Vagina (tissue), 2 donors: ENCODE measurements around the gene NPSR1. TPM values are rescaled to one million over a fixed set of nuclear protein-coding genes. Genes with fewer than 3 reads are reported as not detected.
A peak's percentile ranks its signal among the peaks of the same experiment; 100 is the strongest.

Experiments used
- DNase-seq, 2 donors: peaks; one replicate each; pipeline ENCODE4 v3.0.0-alpha.2; 2017; ENCODE audit errors: extremely low spot score in 2 of 2
- H3K27ac ChIP-seq: fragments of 200-600 bp; sonication (generic); one replicate; pipeline ENCODE4 v1.5.1; 2019
- H3K27me3 ChIP-seq: fragments of 200-600 bp; sonication (generic); one replicate; pipeline ENCODE4 v1.5.1; 2019
- H3K36me3 ChIP-seq, 2 donors: fragments of 200-600 bp; sonication (generic); one replicate each; pipeline ENCODE4 v1.5.1; 2017 to 2019
- H3K4me1 ChIP-seq: fragments of 200-600 bp; sonication (generic); one replicate; pipeline ENCODE4 v1.5.1; 2019
- H3K4me3 ChIP-seq, 2 donors: fragments of 200-600 bp; sonication (generic); 1 replicate in 1 of 2; 2 replicates in 1 of 2; pipeline ENCODE4 v1.5.1; 2016 to 2019
- H3K9me3 ChIP-seq: fragments of 200-600 bp; sonication (generic); one replicate; pipeline ENCODE4 v1.5.1; 2019
- POLR2A ChIP-seq, 2 donors: fragments of 450-650 bp; IDR thresholded peaks; one replicate each; pipeline ENCODE4 v1.6.1; 2017; ENCODE audit warnings: antibody characterized with exemption in 2 of 2, mild to moderate bottlenecking in 2 of 2, moderate library complexity in 2 of 2
- POLR2AphosphoS5 ChIP-seq, 2 donors: sonication (generic); formaldehyde crosslinking; IDR thresholded peaks; one replicate each; pipeline ENCODE4 v1.9.0; 2017; ENCODE audit warnings: antibody characterized with exemption in 2 of 2, mild to moderate bottlenecking in 2 of 2, low read depth in 1 of 2; ENCODE audit not compliant: insufficient read depth in 1 of 2
- intact Hi-C: fragments of 100-400 bp; cut with DNase I; formaldehyde crosslinking; loops from one replicate; pipeline ENCODE4 v1.15.1; 2023
- total RNA-seq: library from RNA; depleted of rRNA; stranded (reverse); fragments of >200 nt; gene quantifications from one replicate; pipeline ENCODE4 v1.2.3, GENCODE V29; 2016
- TF ChIP-seq, protein P1 (sequence below), 3 experiments: fragments of 450-650 bp in 2 of 3; fragments of 200-600 bp in 1 of 3; sonication (generic) in 1 of 3; IDR thresholded peaks; one replicate each; pipeline ENCODE4 v1.5.1; 2017 to 2019; ENCODE audit warnings: antibody characterized with exemption in 3 of 3, mild to moderate bottlenecking in 2 of 3, moderate library complexity in 2 of 3

NPSR1 gene
- total RNA-seq, 1 donor from 2014 or later = not detected

DNA sequence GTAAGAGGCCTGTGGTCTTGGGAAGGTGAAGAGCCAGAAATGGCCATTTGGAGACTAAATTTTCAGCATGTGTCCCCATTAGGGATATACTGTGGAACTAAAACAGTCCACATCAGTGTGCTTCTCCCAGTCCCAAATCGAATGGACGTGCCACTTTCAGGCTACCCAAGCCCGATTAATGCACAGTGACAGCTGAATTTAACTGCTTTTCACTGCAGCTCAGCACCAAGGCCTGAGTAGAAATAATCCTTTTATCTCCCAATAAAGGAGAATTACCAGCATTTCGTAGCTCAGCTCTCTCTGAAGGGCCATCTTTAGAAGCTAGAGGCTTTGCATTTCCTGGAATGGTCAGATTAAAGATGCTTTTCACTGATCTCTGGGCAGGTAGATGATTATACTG is 183.3 kb downstream of the NPSR1 start:
- no peak for TF ChIP-seq POLR2A (IDR thresholded peaks at IDR 0.05)
- TF ChIP-seq, protein P1, sequence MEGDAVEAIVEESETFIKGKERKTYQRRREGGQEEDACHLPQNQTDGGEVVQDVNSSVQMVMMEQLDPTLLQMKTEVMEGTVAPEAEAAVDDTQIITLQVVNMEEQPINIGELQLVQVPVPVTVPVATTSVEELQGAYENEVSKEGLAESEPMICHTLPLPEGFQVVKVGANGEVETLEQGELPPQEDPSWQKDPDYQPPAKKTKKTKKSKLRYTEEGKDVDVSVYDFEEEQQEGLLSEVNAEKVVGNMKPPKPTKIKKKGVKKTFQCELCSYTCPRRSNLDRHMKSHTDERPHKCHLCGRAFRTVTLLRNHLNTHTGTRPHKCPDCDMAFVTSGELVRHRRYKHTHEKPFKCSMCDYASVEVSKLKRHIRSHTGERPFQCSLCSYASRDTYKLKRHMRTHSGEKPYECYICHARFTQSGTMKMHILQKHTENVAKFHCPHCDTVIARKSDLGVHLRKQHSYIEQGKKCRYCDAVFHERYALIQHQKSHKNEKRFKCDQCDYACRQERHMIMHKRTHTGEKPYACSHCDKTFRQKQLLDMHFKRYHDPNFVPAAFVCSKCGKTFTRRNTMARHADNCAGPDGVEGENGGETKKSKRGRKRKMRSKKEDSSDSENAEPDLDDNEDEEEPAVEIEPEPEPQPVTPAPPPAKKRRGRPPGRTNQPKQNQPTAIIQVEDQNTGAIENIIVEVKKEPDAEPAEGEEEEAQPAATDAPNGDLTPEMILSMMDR (IDR thresholded peaks at IDR 0.05) = no peak
- intact Hi-C loops = no loop called here

GRCh38 chr7:34842782-34843181 is 184.8 kb downstream of the NPSR1 start:
- TF ChIP-seq, protein P1 (IDR thresholded peaks at IDR 0.05) = no peak
- no peaks in the 10 kb centered on the region for H3K9me3 ChIP-seq
- H3K36me3 ChIP-seq = no peaks in the 10 kb centered on the region
- intact Hi-C loops = no loop called here
- H3K4me3 ChIP-seq = no peak overlapping the region
- DNase-seq = peak in 1 of 2 donors; percentile 22
- H3K27ac ChIP-seq = no peak overlapping the region
- no peaks in the 10 kb centered on the region for H3K27me3 ChIP-seq
- no peaks in the 10 kb centered on the region for H3K4me1 ChIP-seq

More for the DNA sequence above, 183.3 kb downstream of the NPSR1 start:
- Histone ChIP-seq H3K4me1 (no peaks in the 10 kb centered on the region), H3K36me3 (no peaks in the 10 kb centered on the region), H3K27ac (no peak overlapping the region), H3K27me3 (no peaks in the 10 kb centered on the region), H3K4me3 (no peak overlapping the region), H3K9me3 (no peaks in the 10 kb centered on the region)
- DNase-seq = peak in 1 of 2 donors; percentile 22

- H3K36me3 ChIP-seq = no peaks in the 10 kb centered on the region
- no peak overlapping the region for H3K27ac ChIP-seq
- no peaks in the 10 kb centered on the region for H3K27me3 ChIP-seq
- DNase-seq = peak in 1 of 2 donors; percentile 34
- no peak for TF ChIP-seq POLR2AphosphoS5 (IDR thresholded peaks at IDR 0.05; ENCODE audit: insufficient read depth in 1 of 2, low read depth in 1 of 2)
- TF ChIP-seq, protein P1 (IDR thresholded peaks at IDR 0.05) = no peak
- TF ChIP-seq POLR2A (IDR thresholded peaks at IDR 0.05) = no peak
- no peaks in the 10 kb centered on the region for H3K4me1 ChIP-seq
- H3K9me3 ChIP-seq = no peaks in the 10 kb centered on the region
- intact Hi-C loops = no loop called here
- H3K4me3 ChIP-seq = no peak overlapping the region
Measured at GRCh38 chr7:34844406-34844805, 186.4 kb downstream of the NPSR1 start.

- no peaks in the 10 kb centered on the region for H3K27me3 ChIP-seq
- no peak overlapping the region for H3K27ac ChIP-seq
- H3K4me3 ChIP-seq = no peak overlapping the region
- no peak for TF ChIP-seq POLR2AphosphoS5 (IDR thresholded peaks at IDR 0.05; ENCODE audit: insufficient read depth in 1 of 2, low read depth in 1 of 2)
- no peak for TF ChIP-seq POLR2A (IDR thresholded peaks at IDR 0.05)
- TF ChIP-seq, protein P1 (IDR thresholded peaks at IDR 0.05) = no peak
- no peaks in the 10 kb centered on the region for H3K4me1 ChIP-seq
- no peak for DNase-seq
- intact Hi-C loops = no loop called here
- H3K36me3 ChIP-seq = no peaks in the 10 kb centered on the region
- H3K9me3 ChIP-seq = no peaks in the 10 kb centered on the region
Measured at GRCh38 chr7:34844936-34845665, 187.1 kb downstream of the NPSR1 start.

GRCh38 chr7:34845666-34846361 is 187.8 kb downstream of the NPSR1 start:
- TF ChIP-seq, protein P1 (IDR thresholded peaks at IDR 0.05) = no peak
- TF ChIP-seq POLR2AphosphoS5 (IDR thresholded peaks at IDR 0.05; ENCODE audit: insufficient read depth in 1 of 2, low read depth in 1 of 2) (no peak), POLR2A (IDR thresholded peaks at IDR 0.05) (no peak)
- no peaks in the 10 kb centered on the region for H3K9me3 ChIP-seq
- H3K36me3 ChIP-seq = no peaks in the 10 kb centered on the region
- intact Hi-C loops = no loop called here
- no peaks in the 10 kb centered on the region for H3K27me3 ChIP-seq
- no peak overlapping the region for H3K27ac ChIP-seq
- peak in 1 of 2 donors; percentile 20 for DNase-seq
- no peak overlapping the region for H3K4me3 ChIP-seq
- H3K4me1 ChIP-seq = no peaks in the 10 kb centered on the region
